Caco-2 (cell line): ENCODE data around the gene DHRS13. TPM values are rescaled to one million over a fixed set of nuclear protein-coding genes. Genes with fewer than 3 reads are reported as not detected.

Experiments
- BruUV-seq: library from RNA; stranded (reverse); fragments of 400-500 nt; replicated peaks from 2 replicates; lab custom pipeline; 2021; lab: Mats Ljungman, UMichigan
- CTCF ChIA-PET: fragments of 300-600 bp; sonication (Branson Sonifier 250); formaldehyde crosslinking; loops from one replicate; lab custom pipeline; 2022; ENCODE audit warnings: antibody characterized with exemption; lab: Charles Lee
- POLR2A ChIA-PET: fragments of 300-600 bp; sonication (Branson Sonifier 250); formaldehyde crosslinking; loops from one replicate; lab custom pipeline; 2022; ENCODE audit warnings: antibody characterized with exemption; lab: Charles Lee
- DNase-seq, 2 experiments: peaks; one replicate each; pipeline versions ENCODE4 v3.0.0 to v3.0.0-alpha.2; 2020 to 2022
- H3K27me3 ChIP-seq: replicated peaks from 2 replicates; pipeline ENCODE4 v1.6.0; 2011; ENCODE audit warnings: low read length; ENCODE audit not compliant: control insufficient read depth, insufficient read depth
- H3K36me3 ChIP-seq: 2 replicates; pipeline ENCODE4 v1.5.1; 2011; ENCODE audit warnings: low read length; ENCODE audit not compliant: control insufficient read depth, insufficient read depth
- H3K4me1 ChIP-seq: fragments of 250-450 bp; sonication (Bioruptor Pico); 2 replicates; pipeline ENCODE4 v1.5.1; 2020; ENCODE audit warnings: mild to moderate bottlenecking
- H3K4me3 ChIP-seq: 2 replicates; pipeline ENCODE4 v1.5.1; 2011; ENCODE audit warnings: low read depth, mild to moderate bottlenecking, control low read depth, low read length
- H3K9me3 ChIP-seq: fragments of 250-450 bp; sonication (Bioruptor Pico); 2 replicates; pipeline ENCODE4 v1.5.1; 2020; ENCODE audit warnings: mild to moderate bottlenecking, moderate library complexity
- H3K27ac Mint-ChIP-seq: one replicate; pipeline ENCODE4 v1.8.0; 2022; ENCODE audit warnings: mixed read lengths; ENCODE audit not compliant: unreplicated experiment
- H3K27me3 Mint-ChIP-seq: one replicate; pipeline ENCODE4 v1.8.0; 2022; ENCODE audit warnings: mixed read lengths; ENCODE audit not compliant: insufficient read depth, unreplicated experiment
- H3K36me3 Mint-ChIP-seq: one replicate; pipeline ENCODE4 v1.8.0; 2022; ENCODE audit warnings: mild to moderate bottlenecking, mixed read lengths; ENCODE audit not compliant: insufficient read depth, unreplicated experiment
- H3K4me1 Mint-ChIP-seq: one replicate; pipeline ENCODE4 v1.8.0; 2022; ENCODE audit warnings: low read depth, mixed read lengths; ENCODE audit not compliant: unreplicated experiment
- H3K4me3 Mint-ChIP-seq: one replicate; pipeline ENCODE4 v1.8.0; 2022; ENCODE audit warnings: mild to moderate bottlenecking, moderate library complexity, mixed read lengths; ENCODE audit not compliant: unreplicated experiment
- H3K9me3 Mint-ChIP-seq: one replicate; pipeline ENCODE4 v1.8.0; 2022; ENCODE audit warnings: mixed read lengths; ENCODE audit not compliant: unreplicated experiment
- CTCF ChIP-seq, 2 experiments: fragments of 200-600 bp in 1 of 2; IDR thresholded peaks; 1 replicate in 1 of 2; 2 replicates in 1 of 2; pipeline versions ENCODE4 v1.5.1 to v1.8.0; 2011 to 2022; ENCODE audit warnings: antibody characterized with exemption in 1 of 2, control low read depth in 1 of 2, inconsistent platforms in 1 of 2, low read depth in 1 of 2, low read length in 1 of 2, mild to moderate bottlenecking in 1 of 2, moderate library complexity in 1 of 2; ENCODE audit not compliant: insufficient read depth in 1 of 2, severe bottlenecking in 1 of 2, unreplicated experiment in 1 of 2
- intact Hi-C: fragments of 100-400 bp; cut with micrococcal nuclease; formaldehyde crosslinking; loops from one replicate; pipeline ENCODE4 v1.10.0; 2022; ENCODE audit not compliant: unreplicated experiment
- total RNA-seq: library from RNA; stranded (reverse); gene quantifications from 2 replicates; pipeline ENCODE4 v1.2.3, GENCODE V29; 2022

Gene DHRS13
- total RNA-seq, 1 experiment from 2014 or later = 38.0 TPM

GRCh38 chr17:28899212-28899815 is 3.6 kb downstream of the DHRS13 start:
- no peaks in the 10 kb centered on the region for H3K27me3 ChIP-seq
- DNase-seq = no peak
- POLR2A ChIA-PET = interaction anchor here (0.6 kb wide), 1 partner anchor 1320 kb away, joined by 3 read pairs; no protein-coding TSS in a partner anchor
- H3K36me3 Mint-ChIP-seq = peaks cover 42% of the 10 kb centered on the region
- intact Hi-C loops = no loop called here
- peak overlapping the region; percentile 7 for H3K27ac Mint-ChIP-seq
- H3K27me3 Mint-ChIP-seq = no peaks in the 10 kb centered on the region
- no peak for TF ChIP-seq CTCF (IDR thresholded peaks at IDR 0.05; ENCODE audit: insufficient read depth in 1 of 2, low read depth in 1 of 2, low read length in 1 of 2, severe bottlenecking in 1 of 2, unreplicated experiment in 1 of 2)
- H3K36me3 ChIP-seq = no peaks in the 10 kb centered on the region; the same call in 1 of the 2 replicates
- no TSS peak for BruUV-seq
- no peak overlapping the region for H3K4me3 ChIP-seq
- no peaks in the 10 kb centered on the region for H3K9me3 ChIP-seq
- CTCF ChIA-PET = interaction anchor here (2.3 kb wide), 1 partner anchor 136 kb away, joined by 14 read pairs; no protein-coding TSS in a partner anchor
- H3K4me3 Mint-ChIP-seq = peak overlapping the region; percentile 1
- H3K4me1 ChIP-seq = peaks cover 23% of the 10 kb centered on the region
- peaks cover 24% of the 10 kb centered on the region for H3K4me1 Mint-ChIP-seq
- H3K9me3 Mint-ChIP-seq = no peaks in the 10 kb centered on the region

DNA sequence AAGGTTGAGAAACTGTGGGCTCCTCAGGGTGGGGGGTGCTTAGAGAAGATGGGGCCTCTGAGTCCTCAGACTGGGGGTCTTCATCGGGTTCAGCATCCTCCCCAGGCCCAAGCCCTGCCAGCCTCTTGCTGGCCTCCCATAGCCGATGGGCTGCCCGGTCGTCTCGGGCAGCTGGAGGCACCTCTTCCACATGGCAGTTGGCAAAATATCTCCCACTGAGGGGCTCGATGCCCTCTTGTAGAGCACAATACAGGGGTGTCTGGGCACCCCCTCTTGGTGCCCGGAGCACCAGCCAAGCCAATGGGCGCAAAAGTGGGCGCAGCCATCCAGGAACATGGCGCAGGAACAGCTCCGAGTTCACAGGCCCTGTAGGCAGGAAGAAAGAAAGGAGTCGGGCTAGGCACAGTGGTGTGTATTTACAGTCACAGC is 4.3 kb downstream of the DHRS13 start:
- ChIA-PET POLR2A (interaction anchor here (1.1 to 1.2 kb wide), 2 partner anchors 134 to 179 kb away, joined by 3 read pairs; partner anchors contain the start of gene RPL23A), CTCF (interaction anchor here (0.7 to 2.3 kb wide), 3 partner anchors 135 to 693 kb away, joined by 3 to 14 read pairs (median 3); no protein-coding TSS in a partner anchor)
- intact Hi-C loops = no loop called here
- H3K27ac Mint-ChIP-seq = no peak overlapping the region
- no peaks in the 10 kb centered on the region for H3K9me3 Mint-ChIP-seq
- H3K36me3 ChIP-seq = no peaks in the 10 kb centered on the region; the same call in 1 of the 2 replicates
- H3K27me3 Mint-ChIP-seq = no peaks in the 10 kb centered on the region
- TF ChIP-seq CTCF (IDR thresholded peaks at IDR 0.05; ENCODE audit: insufficient read depth in 1 of 2, low read depth in 1 of 2, low read length in 1 of 2, severe bottlenecking in 1 of 2, unreplicated experiment in 1 of 2) = no peak
- H3K4me1 Mint-ChIP-seq = peaks cover 21% of the 10 kb centered on the region
- BruUV-seq = no TSS peak
- H3K36me3 Mint-ChIP-seq = peaks cover 36% of the 10 kb centered on the region
- peak overlapping the region; percentile 89 for H3K4me3 Mint-ChIP-seq
- DNase-seq = no peak
- no peak overlapping the region for H3K4me3 ChIP-seq
- H3K27me3 ChIP-seq = no peaks in the 10 kb centered on the region
- H3K9me3 ChIP-seq = no peaks in the 10 kb centered on the region
- peaks cover 23% of the 10 kb centered on the region for H3K4me1 ChIP-seq

GRCh38 chr17:28897769-28898526 is 4.9 kb downstream of the DHRS13 start:
- H3K4me3 Mint-ChIP-seq = peak overlapping the region; percentile 89
- no peaks in the 10 kb centered on the region for H3K27me3 Mint-ChIP-seq
- CTCF ChIA-PET = interaction anchor here (0.7 to 2.3 kb wide), 4 partner anchors 10 to 694 kb away, joined by 3 to 14 read pairs (median 3); no protein-coding TSS in a partner anchor
- Histone ChIP-seq H3K4me1 (peaks cover 23% of the 10 kb centered on the region), H3K36me3 (no peaks in the 10 kb centered on the region; the same call in 1 of the 2 replicates), H3K9me3 (no peaks in the 10 kb centered on the region), H3K4me3 (peak overlapping the region; percentile 86), H3K27me3 (no peaks in the 10 kb centered on the region)
- POLR2A ChIA-PET = interaction anchor here (1.1 to 1.8 kb wide), 4 partner anchors 54 to 179 kb away, joined by 3 to 6 read pairs (median 3); partner anchors contain the start of genes PHF12 and RPL23A
- no TSS peak for BruUV-seq
- intact Hi-C loops = loop anchor here (1.0 kb wide), 2 partner anchors 135 to 171 kb away; no protein-coding TSS in a partner anchor
- no peaks in the 10 kb centered on the region for H3K9me3 Mint-ChIP-seq
- no peak for DNase-seq
- H3K27ac Mint-ChIP-seq = peak overlapping the region; percentile 80
- peaks cover 16% of the 10 kb centered on the region for H3K4me1 Mint-ChIP-seq
- TF ChIP-seq CTCF (IDR thresholded peaks at IDR 0.05; ENCODE audit: insufficient read depth in 1 of 2, low read depth in 1 of 2, low read length in 1 of 2, severe bottlenecking in 1 of 2, unreplicated experiment in 1 of 2) = no peak
- H3K36me3 Mint-ChIP-seq = peaks cover 35% of the 10 kb centered on the region
